ENCODE measurements around the gene YKT6.

- TF ChIP-seq ZNF747 (tag by site-specific recombination; IDR thresholded peaks at IDR 0.05), result no peak
- TF ChIP-seq REST (tag by site-specific recombination; IDR thresholded peaks at IDR 0.05), result no peak
- TF ChIP-seq, protein P1, sequence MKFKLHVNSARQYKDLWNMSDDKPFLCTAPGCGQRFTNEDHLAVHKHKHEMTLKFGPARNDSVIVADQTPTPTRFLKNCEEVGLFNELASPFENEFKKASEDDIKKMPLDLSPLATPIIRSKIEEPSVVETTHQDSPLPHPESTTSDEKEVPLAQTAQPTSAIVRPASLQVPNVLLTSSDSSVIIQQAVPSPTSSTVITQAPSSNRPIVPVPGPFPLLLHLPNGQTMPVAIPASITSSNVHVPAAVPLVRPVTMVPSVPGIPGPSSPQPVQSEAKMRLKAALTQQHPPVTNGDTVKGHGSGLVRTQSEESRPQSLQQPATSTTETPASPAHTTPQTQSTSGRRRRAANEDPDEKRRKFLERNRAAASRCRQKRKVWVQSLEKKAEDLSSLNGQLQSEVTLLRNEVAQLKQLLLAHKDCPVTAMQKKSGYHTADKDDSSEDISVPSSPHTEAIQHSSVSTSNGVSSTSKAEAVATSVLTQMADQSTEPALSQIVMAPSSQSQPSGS (tag by site-specific recombination; IDR thresholded peaks at IDR 0.05; ENCODE audit: low read depth), result no peak
- TF ChIP-seq, protein P2, sequence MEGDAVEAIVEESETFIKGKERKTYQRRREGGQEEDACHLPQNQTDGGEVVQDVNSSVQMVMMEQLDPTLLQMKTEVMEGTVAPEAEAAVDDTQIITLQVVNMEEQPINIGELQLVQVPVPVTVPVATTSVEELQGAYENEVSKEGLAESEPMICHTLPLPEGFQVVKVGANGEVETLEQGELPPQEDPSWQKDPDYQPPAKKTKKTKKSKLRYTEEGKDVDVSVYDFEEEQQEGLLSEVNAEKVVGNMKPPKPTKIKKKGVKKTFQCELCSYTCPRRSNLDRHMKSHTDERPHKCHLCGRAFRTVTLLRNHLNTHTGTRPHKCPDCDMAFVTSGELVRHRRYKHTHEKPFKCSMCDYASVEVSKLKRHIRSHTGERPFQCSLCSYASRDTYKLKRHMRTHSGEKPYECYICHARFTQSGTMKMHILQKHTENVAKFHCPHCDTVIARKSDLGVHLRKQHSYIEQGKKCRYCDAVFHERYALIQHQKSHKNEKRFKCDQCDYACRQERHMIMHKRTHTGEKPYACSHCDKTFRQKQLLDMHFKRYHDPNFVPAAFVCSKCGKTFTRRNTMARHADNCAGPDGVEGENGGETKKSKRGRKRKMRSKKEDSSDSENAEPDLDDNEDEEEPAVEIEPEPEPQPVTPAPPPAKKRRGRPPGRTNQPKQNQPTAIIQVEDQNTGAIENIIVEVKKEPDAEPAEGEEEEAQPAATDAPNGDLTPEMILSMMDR (tag by site-specific recombination; IDR thresholded peaks at IDR 0.05), result no peak
- no peak for TF ChIP-seq SP7 (tag by site-specific recombination; IDR thresholded peaks at IDR 0.05)
- TF ChIP-seq ZNF768 (tag by site-specific recombination; IDR thresholded peaks at IDR 0.05), result no peak
- TF ChIP-seq KLF16 (tag by site-specific recombination; IDR thresholded peaks at IDR 0.05), result no peak
- no peak for TF ChIP-seq ZNF830 (tag by site-specific recombination; IDR thresholded peaks at IDR 0.05; ENCODE audit: low read depth)
- no peak for TF ChIP-seq ZFP69B (tag by site-specific recombination; IDR thresholded peaks at IDR 0.05)
- no peak for TF ChIP-seq ZBTB44 (tag by site-specific recombination; IDR thresholded peaks at IDR 0.05)
- TF ChIP-seq ZNF354C (tag by site-specific recombination; IDR thresholded peaks at IDR 0.05; ENCODE audit: borderline replicate concordance, low read depth), result no peak
- no peak for TF ChIP-seq BCL11B (tag by site-specific recombination; IDR thresholded peaks at IDR 0.05; ENCODE audit: low read depth)
Observed at GRCh38 chr7:44156453-44157010, 44.2 kb upstream of the YKT6 start.

Measured in HEK293 (cell line).